Fibroblast of lung (primary cell): Measurements from ENCODE around the gene COL8A1. TPM values are rescaled to one million over a fixed set of nuclear protein-coding genes. Genes with fewer than 3 reads are reported as not detected.

Experiments used
- DNase-seq, 2 donors: peaks; one replicate each; pipeline versions ENCODE4 v3.0.0 to v3.0.0-alpha.2; 2010; ENCODE audit warnings: low read depth in 2 of 2
- H2AFZ ChIP-seq: 2 replicates; pipeline ENCODE4 v1.5.1; 2012; ENCODE audit warnings: low read length, control low read depth, inconsistent platforms
- H3K27ac ChIP-seq: 2 replicates; pipeline ENCODE4 v1.5.1; 2011; ENCODE audit warnings: low read length, control low read depth; ENCODE audit not compliant: insufficient read depth
- H3K27me3 ChIP-seq: 2 replicates; pipeline ENCODE4 v1.5.1; 2011; ENCODE audit warnings: mild to moderate bottlenecking, low read length; ENCODE audit not compliant: control insufficient read depth, insufficient read depth
- H3K36me3 ChIP-seq: 2 replicates; pipeline ENCODE4 v1.5.1; 2011; ENCODE audit warnings: low read length; ENCODE audit not compliant: control insufficient read depth, insufficient read depth
- H3K4me1 ChIP-seq: 2 replicates; pipeline ENCODE4 v1.5.1; 2011; ENCODE audit warnings: low read length; ENCODE audit not compliant: control insufficient read depth, insufficient read depth; ENCODE audit errors: extremely low read depth
- H3K4me2 ChIP-seq: 2 replicates; pipeline ENCODE4 v1.5.1; 2011; ENCODE audit warnings: low read length, control low read depth; ENCODE audit not compliant: insufficient read depth; ENCODE audit errors: extremely low read depth
- H3K4me3 ChIP-seq, 4 experiments: fragments of 200-600 bp in 1 of 4; sonication (generic) in 1 of 4; replicated peaks in 1 of 4; 2 replicates each; pipeline ENCODE4 v1.5.1; 2011 to 2016; ENCODE audit warnings: low read length in 4 of 4, low read depth in 3 of 4, mild to moderate bottlenecking in 3 of 4, control low read depth in 2 of 4, inconsistent platforms in 1 of 4, mixed read lengths in 1 of 4; ENCODE audit not compliant: insufficient read depth in 1 of 4; ENCODE audit errors: control extremely low read depth in 1 of 4
- H3K79me2 ChIP-seq: 2 replicates; pipeline ENCODE4 v1.5.1; 2012; ENCODE audit warnings: mild to moderate bottlenecking, low read length, inconsistent platforms; ENCODE audit not compliant: control insufficient read depth, insufficient read depth
- H3K9ac ChIP-seq: 2 replicates; pipeline ENCODE4 v1.5.1; 2011; ENCODE audit warnings: mild to moderate bottlenecking, low read length, control low read depth; ENCODE audit not compliant: insufficient read depth
- H3K9me3 ChIP-seq: 2 replicates; pipeline ENCODE4 v1.5.1; 2012; ENCODE audit warnings: low read depth, low read length; ENCODE audit not compliant: control insufficient read depth, insufficient read depth
- H4K20me1 ChIP-seq: 2 replicates; pipeline ENCODE4 v1.5.1; 2011; ENCODE audit warnings: low read length; ENCODE audit not compliant: control insufficient read depth, insufficient read depth; ENCODE audit errors: extremely low read depth
- CTCF ChIP-seq, 2 donors: IDR thresholded peaks in 1 of 2; conservative IDR thresholded peaks in 1 of 2; 1 replicate in 1 of 2; 2 replicates in 1 of 2; pipeline ENCODE4 v1.5.1; 2011 to 2012; ENCODE audit warnings: low read length in 2 of 2, control low read depth in 1 of 2, inconsistent platforms in 1 of 2, low read depth in 1 of 2, mild to moderate bottlenecking in 1 of 2
- EZH2 ChIP-seq: IDR thresholded peaks from 2 replicates; pipeline ENCODE4 v1.5.1; 2012; ENCODE audit warnings: low read length, control low read depth, mild to moderate bottlenecking; ENCODE audit errors: missing control alignments
- polyA plus RNA-seq, 2 donors: library from polyadenylated mRNA; depleted of rRNA in 1 of 2; stranded (reverse) in 1 of 2; unstranded in 1 of 2; fragments of >200 nt; gene quantifications; 2 replicates each; pipeline ENCODE4 v1.2.1, GENCODE V29; 2011 to 2012; ENCODE audit warnings: missing spikeins in 1 of 2
- total RNA-seq: library from RNA; depleted of rRNA; stranded (reverse); fragments of >200 nt; gene quantifications from 2 replicates; pipeline ENCODE4 v1.2.1, GENCODE V29; 2014

COL8A1 gene
- total and polyA plus RNA-seq, 2 donors (not counting 1 experiment from before 2014, with no cell fraction given): 85.4 to 215 TPM

GRCh38 chr3:99624496-99625236 lies 13.7 kb upstream of the COL8A1 start:
- Histone ChIP-seq H3K4me3 (no peak overlapping the region), H3K79me2 (no peaks in the 10 kb centered on the region), H2AFZ (no peak overlapping the region), H3K4me2 (no peak overlapping the region), H3K27me3 (no peaks in the 10 kb centered on the region), H3K27ac (no peak overlapping the region), H3K4me1 (peaks cover 7% of the 10 kb centered on the region), H3K9ac (no peak overlapping the region), H3K36me3 (no peaks in the 10 kb centered on the region), H4K20me1 (no peaks in the 10 kb centered on the region), H3K9me3 (no peaks in the 10 kb centered on the region)
- TF ChIP-seq EZH2: no peak
- TF ChIP-seq CTCF (conservative IDR thresholded peaks at IDR 0.05 in 1 of 2, IDR thresholded peaks at IDR 0.05 in 1 of 2; ENCODE audit: low read depth in 1 of 2, low read length in 2 of 2): no peak
- no peak for DNase-seq

GRCh38 chr3:99625237-99625622 lies 13.2 kb upstream of the COL8A1 start:
- Histone ChIP-seq H3K9ac (no peak overlapping the region), H3K4me3 (no peak overlapping the region), H3K36me3 (no peaks in the 10 kb centered on the region), H3K9me3 (no peaks in the 10 kb centered on the region), H3K4me1 (peaks cover 7% of the 10 kb centered on the region), H4K20me1 (no peaks in the 10 kb centered on the region), H3K27ac (no peak overlapping the region), H2AFZ (no peak overlapping the region), H3K79me2 (no peaks in the 10 kb centered on the region), H3K4me2 (no peak overlapping the region), H3K27me3 (no peaks in the 10 kb centered on the region)
- TF ChIP-seq CTCF (conservative IDR thresholded peaks at IDR 0.05 in 1 of 2, IDR thresholded peaks at IDR 0.05 in 1 of 2; ENCODE audit: low read depth in 1 of 2, low read length in 2 of 2) (no peak), EZH2 (no peak)
- no peak for DNase-seq

DNA sequence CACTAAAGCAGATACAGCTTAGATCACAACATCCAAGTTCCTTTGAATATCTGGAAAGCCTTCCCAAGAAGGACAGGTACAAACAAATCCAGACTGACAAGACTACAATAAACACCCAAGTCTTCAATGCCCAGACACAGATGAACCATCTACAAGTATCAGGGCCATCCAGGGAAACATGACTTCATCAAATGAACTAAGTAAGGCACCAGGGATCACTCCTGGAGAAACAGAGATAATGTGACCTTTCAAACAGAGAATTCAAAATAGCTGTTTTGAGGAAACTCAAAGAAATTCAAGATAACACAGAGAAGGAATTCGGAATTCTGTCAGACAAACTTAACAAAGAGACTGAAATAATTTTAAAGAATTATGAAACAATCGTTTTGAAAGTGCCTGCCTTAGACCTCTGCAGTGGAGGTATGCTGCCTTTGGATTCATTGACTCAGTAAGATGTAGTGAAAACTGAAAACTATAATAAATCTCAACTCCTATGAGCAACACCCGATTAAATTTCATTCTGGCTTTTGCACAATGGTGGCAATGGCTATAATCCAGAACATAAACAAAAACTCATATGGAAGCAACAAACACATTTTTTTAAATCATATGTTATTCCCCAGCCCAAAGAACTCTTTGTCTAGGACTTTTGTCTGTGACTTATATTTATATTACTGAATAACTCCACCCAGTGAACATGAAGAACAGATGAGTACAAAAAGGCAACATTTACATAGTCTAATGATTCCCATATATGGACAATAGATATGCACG lies 12.6 kb upstream of the COL8A1 start:
- Histone ChIP-seq H3K4me2 (peak overlapping the region; percentile 29), H3K36me3 (no peaks in the 10 kb centered on the region), H3K27ac (no peak overlapping the region), H3K4me3 (no peak overlapping the region), H2AFZ (no peak overlapping the region), H3K27me3 (no peaks in the 10 kb centered on the region), H4K20me1 (no peaks in the 10 kb centered on the region), H3K9ac (no peak overlapping the region), H3K9me3 (no peaks in the 10 kb centered on the region), H3K79me2 (no peaks in the 10 kb centered on the region), H3K4me1 (peaks cover 7% of the 10 kb centered on the region)
- TF ChIP-seq CTCF (conservative IDR thresholded peaks at IDR 0.05 in 1 of 2, IDR thresholded peaks at IDR 0.05 in 1 of 2; ENCODE audit: low read depth in 1 of 2, low read length in 2 of 2) (no peak), EZH2 (no peak)
- peak; percentile 36 to 96 for DNase-seq
